GM04503 (cell line): ENCODE data around the gene MMP24.

ENCODE experiments used
- DNase-seq: peaks from one replicate; pipeline ENCODE4 v3.0.0-alpha.2; 2012; ENCODE audit warnings: low read depth

The MMP24 gene

DNA sequence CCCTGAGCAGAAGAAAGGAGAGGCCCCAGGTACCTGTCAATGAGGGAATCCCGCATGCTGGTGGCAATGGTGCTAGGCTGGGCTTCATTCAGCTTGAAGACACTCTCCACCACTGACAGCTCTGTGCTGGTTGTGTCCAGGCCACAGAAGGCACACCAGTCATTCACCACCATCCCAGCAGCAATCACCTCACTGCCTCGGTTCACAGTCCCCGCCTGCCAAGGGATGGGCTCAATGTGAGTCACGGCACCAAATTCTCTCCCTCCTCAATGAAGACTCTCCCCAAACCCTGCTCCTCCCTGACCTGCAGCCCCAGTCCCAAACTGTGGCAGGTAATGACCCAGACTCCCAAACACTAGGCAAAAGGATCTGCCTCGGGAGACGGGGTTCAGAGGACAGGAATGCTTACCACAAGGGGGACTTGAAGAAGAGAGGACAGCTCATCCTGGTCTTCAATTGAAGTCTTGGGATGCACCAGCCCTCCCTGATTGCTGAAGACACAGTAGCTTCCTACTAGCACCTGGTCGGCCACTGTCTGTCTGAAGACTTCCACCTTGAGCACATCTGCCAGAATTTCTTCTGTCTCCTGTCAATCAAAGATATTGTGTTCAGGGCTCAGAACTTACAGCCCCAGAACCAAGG, 53.2 kb downstream of the MMP24 start:
- no peak for DNase-seq

GRCh38 chr20:35280523-35280922, 54.0 kb downstream of the MMP24 start:
- DNase-seq = no peak

DNA sequence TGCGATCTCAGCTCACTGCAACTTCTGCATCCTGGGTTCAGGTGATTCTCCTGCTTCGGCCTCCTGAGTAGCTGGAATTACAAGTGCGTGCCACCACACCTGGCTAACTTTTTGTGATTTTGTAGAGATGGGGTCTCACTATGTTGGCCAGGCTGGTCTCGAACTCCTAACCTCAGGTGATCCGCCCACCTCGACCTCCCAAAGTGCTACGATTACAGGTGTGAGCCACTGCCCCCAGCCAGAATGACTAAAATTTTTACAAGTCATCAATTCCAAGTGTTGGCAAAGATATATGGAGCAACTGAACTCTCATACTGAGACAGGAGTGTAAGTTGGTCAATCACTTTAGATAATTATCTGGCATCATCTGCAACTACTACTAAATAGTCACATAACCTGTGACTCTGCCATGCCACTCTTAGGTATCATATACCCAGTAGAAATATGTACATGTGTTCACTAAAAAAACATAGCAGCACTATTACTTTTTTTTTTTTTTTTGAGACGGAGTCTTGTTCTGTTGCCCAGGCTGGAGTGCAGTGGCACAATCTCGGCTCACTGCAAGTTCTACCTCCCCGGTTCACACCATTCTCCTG, 55.1 kb downstream of the MMP24 start:
- DNase-seq = no peak

- no peak for DNase-seq
Observed at GRCh38 chr20:35283441-35284266, 57.2 kb downstream of the MMP24 start.

GRCh38 chr20:35284267-35284991, 57.9 kb downstream of the MMP24 start, which contains the start of gene EIF6:
Gene EIF6, minus strand, starts transcription at chr20:35284772. Its CDS starts 285 bp downstream, at chr20:35284487.
- DNase-seq = peak; percentile 61

GRCh38 chr20:35284992-35285805, 58.7 kb downstream of the MMP24 start:
- no peak for DNase-seq

- DNase-seq = no peak
Observed at GRCh38 chr20:35285806-35286076, 59.3 kb downstream of the MMP24 start.

DNA sequence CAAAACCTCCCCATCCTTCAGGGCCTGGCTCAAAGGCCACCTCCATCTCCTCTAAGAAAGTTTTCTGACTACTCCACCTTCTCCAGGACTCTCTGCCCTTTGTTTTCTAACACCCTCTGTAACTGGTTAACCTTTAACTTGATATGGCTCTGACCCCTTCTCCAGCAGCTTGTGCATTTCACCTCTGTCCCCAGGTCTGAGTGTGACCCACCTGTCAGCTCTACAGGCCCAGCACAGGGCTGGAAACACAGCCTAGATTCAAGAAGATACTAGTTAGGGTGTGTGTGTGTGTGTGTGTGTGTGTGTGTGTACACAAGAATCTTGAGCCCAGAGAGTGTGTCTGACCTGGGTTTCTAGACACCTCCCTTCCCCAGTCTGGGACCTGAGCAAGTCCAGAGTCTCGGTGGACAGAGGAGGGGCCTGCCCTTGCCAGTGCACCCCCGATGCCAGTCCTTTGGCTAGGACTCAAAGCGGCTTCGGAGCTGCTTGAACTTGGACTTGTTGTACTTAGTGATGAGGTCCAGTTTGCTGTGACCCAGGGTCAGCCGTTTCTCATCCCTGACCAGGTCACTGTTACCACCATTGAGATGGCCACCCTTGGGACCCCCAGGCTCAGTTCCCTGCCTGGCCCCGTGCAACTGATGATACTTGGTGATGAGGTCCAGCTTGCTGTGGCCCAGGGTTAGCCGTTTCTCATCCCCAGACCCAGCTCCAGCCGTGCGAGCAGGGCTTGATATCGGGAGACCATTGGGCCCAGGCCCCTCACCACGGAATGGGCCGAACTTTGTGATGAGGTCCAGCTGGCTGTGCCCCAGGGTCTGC, 59.8 kb downstream of the MMP24 start:
- DNase-seq = no peak

DNA sequence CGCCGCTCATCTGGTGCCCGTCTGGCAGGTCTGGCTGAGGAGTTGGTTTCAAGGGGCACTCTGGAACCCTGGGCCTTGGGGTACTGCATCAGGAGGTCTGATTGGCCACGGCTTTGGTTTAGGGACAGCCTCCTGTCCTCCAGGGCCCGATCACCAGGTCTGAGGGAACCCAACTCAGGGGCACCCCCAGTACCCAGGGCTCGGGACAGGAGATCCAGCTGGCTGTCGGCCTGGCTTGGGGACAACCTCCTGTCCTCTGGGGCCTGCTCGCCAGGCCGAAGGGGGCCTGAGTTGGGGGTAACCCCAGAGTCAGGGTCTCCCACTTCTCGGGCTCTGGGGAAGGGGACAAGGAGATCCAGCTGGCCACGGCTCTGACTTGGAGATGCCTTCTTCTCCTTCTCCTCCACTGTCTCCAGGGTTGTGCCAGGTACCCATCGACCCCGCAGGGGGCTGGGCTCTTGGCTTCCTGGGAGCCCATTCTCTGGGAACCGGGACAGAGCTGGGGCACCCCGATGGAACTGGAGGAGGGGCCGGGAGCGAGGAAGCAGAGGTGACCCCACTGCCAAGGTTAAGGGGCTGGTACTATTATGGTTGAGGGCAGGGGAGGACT, 60.5 kb downstream of the MMP24 start:
- no peak for DNase-seq

DNA sequence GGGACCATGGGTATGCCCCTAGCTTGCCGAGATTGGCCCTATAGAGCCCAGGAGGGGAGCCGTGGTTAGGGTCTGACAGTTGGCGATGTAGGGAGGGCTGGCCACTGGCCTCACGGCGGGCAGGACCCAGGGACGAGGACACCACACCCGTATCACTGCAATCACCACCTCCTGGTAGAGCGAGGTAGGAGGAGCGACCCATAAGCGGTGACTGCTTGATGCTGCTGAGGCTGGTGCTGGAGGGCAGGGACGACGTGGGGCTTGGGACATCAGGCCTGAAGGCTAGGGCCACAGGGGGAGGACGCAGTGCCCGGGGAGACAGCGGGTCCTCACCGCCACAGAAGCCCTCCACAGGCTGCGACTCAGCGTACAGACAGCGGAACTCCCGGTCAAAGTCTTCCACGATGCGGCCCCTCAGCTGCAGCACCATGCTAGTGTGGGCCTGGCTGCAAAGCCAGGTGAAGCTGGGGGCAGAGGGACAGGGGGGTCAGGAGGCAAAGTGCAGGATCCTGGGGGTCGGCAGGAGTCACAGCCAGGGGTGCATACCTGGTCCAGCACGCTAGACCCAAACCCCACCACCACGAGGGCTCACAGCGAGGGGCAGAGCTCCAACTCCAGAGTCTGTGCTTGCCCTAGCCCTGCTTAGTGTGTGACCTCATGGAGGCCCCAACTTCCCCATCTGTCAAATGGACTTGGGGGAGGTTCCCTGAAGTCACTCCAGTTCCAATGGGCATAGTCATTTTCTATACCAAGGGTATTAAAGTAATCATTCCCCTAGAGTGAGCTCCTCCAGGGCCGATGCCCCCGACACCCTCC, 61.2 kb downstream of the MMP24 start:
- no peak for DNase-seq

GRCh38 chr20:35288325-35289060, 62.0 kb downstream of the MMP24 start:
- DNase-seq = no peak

GRCh38 chr20:35290186-35290886, 63.8 kb downstream of the MMP24 start:
- DNase-seq = no peak

- no peak for DNase-seq
Observed at GRCh38 chr20:35290887-35291417, 64.5 kb downstream of the MMP24 start.

- DNase-seq = no peak
Observed at GRCh38 chr20:35291654-35292503, 65.4 kb downstream of the MMP24 start, which contains the start of gene FAM83C. Gene FAM83C, minus strand, starts transcription at chr20:35292425. Its CDS starts 121 bp downstream, at chr20:35292304.

GRCh38 chr20:35292504-35293285, 66.2 kb downstream of the MMP24 start:
- no peak for DNase-seq
